Panc1 (cell line): ENCODE data around the gene ITGAL. TPM values are rescaled to one million over a fixed set of nuclear protein-coding genes. Genes with fewer than 3 reads are reported as not detected.
"Not testable (repeated sequence)": the region's sequence is repeated elsewhere in the genome, so short reads cannot be mapped to it uniquely, and the experiment has no call there.

ENCODE experiments used
- ATAC-seq: fragments of 200-7000 bp; cut with Tn5 transposase; 2 replicates; pipeline ENCODE4 v1.9.1; 2020; ENCODE audit warnings: mild to moderate bottlenecking, moderate library complexity
- BruUV-seq: library from RNA; stranded (reverse); fragments of 400-500 nt; replicated peaks from 2 replicates; lab custom pipeline; 2021; lab: Mats Ljungman, UMichigan
- CTCF ChIA-PET: fragments of 300-600 bp; sonication (Branson Sonifier 250); formaldehyde crosslinking; loops from one replicate; lab custom pipeline; 2022; ENCODE audit warnings: antibody characterized with exemption; lab: Charles Lee
- POLR2A ChIA-PET: fragments of 300-600 bp; sonication (Branson Sonifier 250); formaldehyde crosslinking; loops from one replicate; lab custom pipeline; 2022; ENCODE audit warnings: antibody characterized with exemption; lab: Charles Lee
- DNase-seq: peaks from one replicate; pipeline ENCODE4 v3.0.0-alpha.2; 2010; ENCODE audit warnings: low read depth, low spot score
- H3K27ac ChIP-seq: 2 replicates; pipeline ENCODE4 v1.5.1; 2011; ENCODE audit warnings: mild to moderate bottlenecking, low read length, inconsistent platforms
- H3K27me3 ChIP-seq: fragments of 200-500 bp; sonication (Bioruptor generic); 2 replicates; pipeline ENCODE4 v1.6.0; 2014; ENCODE audit warnings: low read length, inconsistent platforms; ENCODE audit not compliant: control insufficient read depth, insufficient read depth
- H3K36me3 ChIP-seq: fragments of 200-500 bp; sonication (Bioruptor generic); 2 replicates; pipeline ENCODE4 v1.5.1; 2014; ENCODE audit warnings: inconsistent platforms, mild to moderate bottlenecking, low read length, moderate library complexity; ENCODE audit not compliant: control insufficient read depth, insufficient read depth
- H3K4me1 ChIP-seq: 2 replicates; pipeline ENCODE4 v1.5.1; 2011; ENCODE audit warnings: inconsistent platforms, mild to moderate bottlenecking, low read length, moderate library complexity; ENCODE audit not compliant: control insufficient read depth, insufficient read depth
- H3K4me3 ChIP-seq, 2 experiments: 2 replicates each; pipeline ENCODE4 v1.5.1; 2011 to 2012; ENCODE audit warnings: low read depth in 2 of 2, low read length in 2 of 2, mild to moderate bottlenecking in 2 of 2, inconsistent platforms in 1 of 2, moderate library complexity in 1 of 2
- H3K9me3 ChIP-seq: fragments of 200-500 bp; sonication (Bioruptor generic); 2 replicates; pipeline ENCODE4 v1.5.1; 2014; ENCODE audit warnings: low read depth, mild to moderate bottlenecking, inconsistent platforms, low read length, moderate library complexity; ENCODE audit not compliant: control insufficient read depth, insufficient read depth
- CTCF ChIP-seq: fragments of 450-650 bp; IDR thresholded peaks from 2 replicates; pipeline ENCODE4 v1.5.1; 2017; ENCODE audit warnings: mild to moderate bottlenecking
- POLR2AphosphoS5 ChIP-seq: IDR thresholded peaks from 2 replicates; pipeline ENCODE4 v1.6.1; 2012; ENCODE audit warnings: mild to moderate bottlenecking, low read depth, low read length, moderate library complexity
- SIN3A ChIP-seq: IDR thresholded peaks from 2 replicates; pipeline ENCODE4 v1.6.1; 2012; ENCODE audit warnings: low read depth, mild to moderate bottlenecking, low read length, moderate library complexity, borderline replicate concordance; ENCODE audit not compliant: insufficient read depth
- TCF7L2 ChIP-seq: IDR thresholded peaks from 2 replicates; pipeline ENCODE4 v1.6.1; 2011; ENCODE audit warnings: mild to moderate bottlenecking, low read depth, low read length, inconsistent platforms
- in situ Hi-C: cut with HindIII; loops from 2 replicates; pipeline ENCODE4 v1.10.0; 2016; ENCODE audit warnings: low sequenced_read_pairs, low pct_unique_long_range_greater_than_20kb
- intact Hi-C: fragments of 100-400 bp; cut with micrococcal nuclease; formaldehyde crosslinking; loops from one replicate; pipeline ENCODE4 v1.10.0; 2022; ENCODE audit not compliant: unreplicated experiment
- total RNA-seq: library from RNA; stranded (reverse); gene quantifications from one replicate; pipeline ENCODE4 v1.2.1, GENCODE V29; 2021; ENCODE audit not compliant: unreplicated experiment
- TF ChIP-seq, protein P1 (sequence below), 2 experiments: IDR thresholded peaks; 2 replicates each; pipeline ENCODE4 v1.6.1; 2011 to 2012; ENCODE audit warnings: low read depth in 2 of 2, control low read depth in 1 of 2, low read length in 1 of 2, mild to moderate bottlenecking in 1 of 2, moderate library complexity in 1 of 2; ENCODE audit not compliant: insufficient read depth in 1 of 2

The ITGAL gene
- total RNA-seq, 1 experiment from 2014 or later, result 0.54 TPM

GRCh38 chr16:30474684-30475083 is 2.1 kb downstream of the ITGAL start:
- Histone ChIP-seq H3K9me3 (no peaks in the 10 kb centered on the region), H3K4me1 (no peaks in the 10 kb centered on the region), H3K27me3 (no peaks in the 10 kb centered on the region), H3K27ac (no peak overlapping the region), H3K36me3 (no peaks in the 10 kb centered on the region), H3K4me3 (no peak overlapping the region)
- in situ Hi-C loops (no loop called here), intact Hi-C loops (no loop called here)
- BruUV-seq, result no TSS peak
- CTCF ChIA-PET, result no interaction called here
- no peak for DNase-seq
- POLR2A ChIA-PET, result no interaction called here
- no peak for ATAC-seq
- TF ChIP-seq CTCF, result no peak
- no peak for TF ChIP-seq TCF7L2
- TF ChIP-seq, protein P1, sequence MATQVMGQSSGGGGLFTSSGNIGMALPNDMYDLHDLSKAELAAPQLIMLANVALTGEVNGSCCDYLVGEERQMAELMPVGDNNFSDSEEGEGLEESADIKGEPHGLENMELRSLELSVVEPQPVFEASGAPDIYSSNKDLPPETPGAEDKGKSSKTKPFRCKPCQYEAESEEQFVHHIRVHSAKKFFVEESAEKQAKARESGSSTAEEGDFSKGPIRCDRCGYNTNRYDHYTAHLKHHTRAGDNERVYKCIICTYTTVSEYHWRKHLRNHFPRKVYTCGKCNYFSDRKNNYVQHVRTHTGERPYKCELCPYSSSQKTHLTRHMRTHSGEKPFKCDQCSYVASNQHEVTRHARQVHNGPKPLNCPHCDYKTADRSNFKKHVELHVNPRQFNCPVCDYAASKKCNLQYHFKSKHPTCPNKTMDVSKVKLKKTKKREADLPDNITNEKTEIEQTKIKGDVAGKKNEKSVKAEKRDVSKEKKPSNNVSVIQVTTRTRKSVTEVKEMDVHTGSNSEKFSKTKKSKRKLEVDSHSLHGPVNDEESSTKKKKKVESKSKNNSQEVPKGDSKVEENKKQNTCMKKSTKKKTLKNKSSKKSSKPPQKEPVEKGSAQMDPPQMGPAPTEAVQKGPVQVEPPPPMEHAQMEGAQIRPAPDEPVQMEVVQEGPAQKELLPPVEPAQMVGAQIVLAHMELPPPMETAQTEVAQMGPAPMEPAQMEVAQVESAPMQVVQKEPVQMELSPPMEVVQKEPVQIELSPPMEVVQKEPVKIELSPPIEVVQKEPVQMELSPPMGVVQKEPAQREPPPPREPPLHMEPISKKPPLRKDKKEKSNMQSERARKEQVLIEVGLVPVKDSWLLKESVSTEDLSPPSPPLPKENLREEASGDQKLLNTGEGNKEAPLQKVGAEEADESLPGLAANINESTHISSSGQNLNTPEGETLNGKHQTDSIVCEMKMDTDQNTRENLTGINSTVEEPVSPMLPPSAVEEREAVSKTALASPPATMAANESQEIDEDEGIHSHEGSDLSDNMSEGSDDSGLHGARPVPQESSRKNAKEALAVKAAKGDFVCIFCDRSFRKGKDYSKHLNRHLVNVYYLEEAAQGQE (IDR thresholded peaks at IDR 0.05; ENCODE audit: insufficient read depth in 1 of 2, low read depth in 2 of 2, low read length in 1 of 2), result no peak
- TF ChIP-seq SIN3A, result no peak
- no peak for TF ChIP-seq POLR2AphosphoS5

DNA sequence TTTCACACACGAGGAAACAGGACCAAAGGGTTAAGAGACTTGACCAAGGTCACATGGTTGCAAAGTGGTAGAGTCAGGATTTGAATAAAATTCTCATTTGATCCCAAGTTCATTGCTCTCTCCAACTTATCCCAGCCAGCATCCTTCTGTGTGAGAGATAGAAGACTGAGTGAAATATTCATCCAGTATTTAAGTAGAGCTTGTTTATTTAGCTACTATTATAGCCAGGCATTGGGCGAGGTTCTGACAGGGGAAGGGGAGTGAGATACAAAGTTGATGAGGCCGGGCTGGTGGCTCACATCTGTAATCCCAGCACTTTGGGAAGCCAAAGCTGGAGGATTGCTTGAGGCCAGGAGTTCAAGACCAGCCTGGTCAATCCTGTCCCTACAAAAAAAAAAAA is 4.4 kb downstream of the ITGAL start:
- CTCF ChIA-PET, result no interaction called here
- no TSS peak for BruUV-seq
- POLR2A ChIA-PET, result no interaction called here
- Histone ChIP-seq H3K4me3 (no peak overlapping the region), H3K27me3 (no peaks in the 10 kb centered on the region), H3K36me3 (no peaks in the 10 kb centered on the region), H3K9me3 (no peaks in the 10 kb centered on the region), H3K27ac (no peak overlapping the region), H3K4me1 (no peaks in the 10 kb centered on the region)
- no peak for TF ChIP-seq CTCF
- TF ChIP-seq, protein P1 (IDR thresholded peaks at IDR 0.05; ENCODE audit: insufficient read depth in 1 of 2, low read depth in 2 of 2, low read length in 1 of 2), result no peak
- TF ChIP-seq TCF7L2, result no peak
- TF ChIP-seq POLR2AphosphoS5, result no peak
- no peak for TF ChIP-seq SIN3A
- no peak for ATAC-seq
- intact Hi-C loops (no loop called here), in situ Hi-C loops (no loop called here)
- DNase-seq, result no peak

DNA sequence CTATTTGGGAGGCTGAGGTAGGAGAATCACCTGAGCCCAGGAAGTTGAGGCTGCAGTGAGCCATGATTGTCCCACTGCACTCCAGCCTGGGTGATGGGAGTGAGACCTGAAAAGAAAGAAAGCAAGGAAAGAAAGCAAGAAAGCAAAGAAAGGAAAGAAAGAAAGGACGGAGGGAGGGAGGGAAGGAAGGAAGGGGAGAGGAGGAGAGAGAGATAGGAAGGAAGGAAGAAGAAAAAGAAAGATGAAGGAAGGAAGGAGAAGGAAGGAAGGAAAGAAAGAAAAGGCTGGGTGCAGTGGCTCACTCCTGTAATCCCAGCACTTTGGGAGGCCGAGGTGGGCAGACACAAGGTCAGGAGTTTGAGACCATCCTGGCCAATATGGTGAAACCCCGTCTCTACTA is 5.2 kb downstream of the ITGAL start:
- ATAC-seq, H3K36me3 ChIP-seq, H3K9me3 ChIP-seq, BruUV-seq, DNase-seq, in situ Hi-C loops, intact Hi-C loops, H3K4me1 ChIP-seq, POLR2A ChIA-PET, CTCF ChIA-PET, H3K27me3 ChIP-seq, H3K27ac ChIP-seq, H3K4me3 ChIP-seq: not testable (repeated sequence)
